GM23338 (cell line): ENCODE measurements around the gene PAPPA2. TPM values are rescaled to one million over a fixed set of nuclear protein-coding genes. Genes with fewer than 3 reads are reported as not detected.

ENCODE experiments used
- ATAC-seq: fragments of 200-7000 bp; cut with Tn5 transposase; 3 replicates; pipeline ENCODE4 v1.9.1; 2020
- DNase-seq: peaks from one replicate; pipeline ENCODE4 v3.0.0-alpha.2; 2015; ENCODE audit warnings: low spot score
- H2AFZ ChIP-seq: fragments of 200-600 bp; sonication (generic); 2 replicates; pipeline ENCODE4 v1.8.0; 2016; ENCODE audit warnings: antibody characterized with exemption, mild to moderate bottlenecking, moderate library complexity
- H3F3A ChIP-seq: fragments of 200-600 bp; sonication (generic); replicated peaks from 2 replicates; pipeline ENCODE4 v1.8.0; 2017; ENCODE audit warnings: antibody characterized with exemption, mixed run types, low read depth
- H3K27ac ChIP-seq: fragments of 200-600 bp; sonication (generic); 2 replicates; pipeline ENCODE4 v1.6.1; 2016; ENCODE audit warnings: low read depth
- H3K27me3 ChIP-seq: fragments of 200-600 bp; sonication (generic); 2 replicates; pipeline ENCODE4 v1.8.0; 2016; ENCODE audit warnings: mild to moderate bottlenecking, mixed run types, moderate library complexity; ENCODE audit not compliant: insufficient read depth
- H3K36me3 ChIP-seq: fragments of 200-600 bp; sonication (generic); 2 replicates; pipeline ENCODE4 v1.8.0; 2016; ENCODE audit warnings: mild to moderate bottlenecking; ENCODE audit not compliant: insufficient read depth
- H3K4me1 ChIP-seq: fragments of 200-600 bp; sonication (generic); 2 replicates; pipeline ENCODE4 v1.8.0; 2016; ENCODE audit warnings: mild to moderate bottlenecking, moderate library complexity; ENCODE audit not compliant: insufficient read depth
- H3K4me2 ChIP-seq: fragments of 200-600 bp; sonication (generic); 2 replicates; pipeline ENCODE4 v1.7.1; 2017; ENCODE audit warnings: mixed run types
- H3K4me3 ChIP-seq: fragments of 200-600 bp; sonication (generic); 2 replicates; pipeline ENCODE4 v1.6.1; 2016; ENCODE audit warnings: mixed run types
- H3K79me2 ChIP-seq: fragments of 200-600 bp; sonication (generic); replicated peaks from 2 replicates; pipeline ENCODE4 v1.8.0; 2017; ENCODE audit warnings: mild to moderate bottlenecking; ENCODE audit not compliant: insufficient read depth
- H3K9me2 ChIP-seq: fragments of 200-600 bp; sonication (generic); 2 replicates; pipeline ENCODE4 v1.8.0; 2017; ENCODE audit not compliant: insufficient read depth
- H4K20me1 ChIP-seq: fragments of 200-600 bp; sonication (generic); replicated peaks from 2 replicates; pipeline ENCODE4 v1.8.0; 2017; ENCODE audit warnings: mild to moderate bottlenecking; ENCODE audit not compliant: insufficient read depth
- H3K27ac Mint-ChIP-seq: 2 replicates; pipeline ENCODE4 v1.8.0; 2020; ENCODE audit warnings: inconsistent platforms, mild to moderate bottlenecking, moderate library complexity, mixed read lengths
- H3K27me3 Mint-ChIP-seq: 3 replicates; pipeline ENCODE4 v1.8.0; 2022; ENCODE audit warnings: low read depth, mild to moderate bottlenecking, moderate library complexity, mixed read lengths, inconsistent platforms; ENCODE audit not compliant: insufficient read depth, poor library complexity
- H3K36me3 Mint-ChIP-seq: 3 replicates; pipeline ENCODE4 v1.8.0; 2021; ENCODE audit warnings: low read depth, mild to moderate bottlenecking, inconsistent platforms, moderate library complexity, mixed read lengths
- H3K4me1 Mint-ChIP-seq: 3 replicates; pipeline ENCODE4 v1.8.0; 2020; ENCODE audit warnings: mild to moderate bottlenecking, inconsistent platforms, mixed read lengths
- H3K4me3 Mint-ChIP-seq: 3 replicates; pipeline ENCODE4 v1.8.0; 2021; ENCODE audit warnings: moderate library complexity, mild to moderate bottlenecking, inconsistent platforms, mixed read lengths
- H3K9me3 Mint-ChIP-seq: 3 replicates; pipeline ENCODE4 v1.8.0; 2020; ENCODE audit warnings: moderate library complexity, mild to moderate bottlenecking, inconsistent platforms, mixed read lengths
- CREB1 ChIP-seq: fragments of 250-450 bp; sonication (Bioruptor Pico); IDR thresholded peaks from 2 replicates; pipeline ENCODE4 v1.5.0; 2020; ENCODE audit warnings: low read depth, mild to moderate bottlenecking, moderate library complexity
- CTCF ChIP-seq, 2 experiments: fragments of 200-600 bp in 1 of 2; sonication (generic) in 1 of 2; conservative IDR thresholded peaks; 2 replicates each; pipeline versions ENCODE4 v1.5.1 to v1.6.1; 2016 to 2017; ENCODE audit warnings: antibody characterized with exemption in 2 of 2, low read depth in 2 of 2, mild to moderate bottlenecking in 2 of 2, moderate library complexity in 1 of 2
- ETS1 ChIP-seq: IDR thresholded peaks from 2 replicates; pipeline ENCODE4 v1.6.1; 2016; ENCODE audit warnings: antibody characterized with exemption
- EZH2 ChIP-seq: fragments of 200-600 bp; sonication (generic); IDR thresholded peaks from one replicate; pipeline ENCODE4 v1.8.0; 2017; ENCODE audit warnings: antibody characterized with exemption, mild to moderate bottlenecking, low read depth; ENCODE audit not compliant: unreplicated experiment
- EZH2phosphoT487 ChIP-seq: fragments of 200-600 bp; sonication (generic); IDR thresholded peaks from one replicate; pipeline ENCODE4 v1.8.1; 2018; ENCODE audit warnings: antibody characterized with exemption; ENCODE audit not compliant: unreplicated experiment
- JUNB ChIP-seq: IDR thresholded peaks from one replicate; pipeline ENCODE4 v1.6.1; 2016; ENCODE audit warnings: antibody characterized with exemption; ENCODE audit not compliant: unreplicated experiment
- NANOG ChIP-seq: IDR thresholded peaks from 2 replicates; pipeline ENCODE4 v1.6.1; 2016; ENCODE audit warnings: antibody characterized with exemption, borderline replicate concordance
- POLR2AphosphoS5 ChIP-seq: IDR thresholded peaks from 2 replicates; pipeline ENCODE4 v1.6.1; 2016; ENCODE audit warnings: antibody characterized with exemption, low read depth
- REST ChIP-seq: IDR thresholded peaks from one replicate; pipeline ENCODE4 v1.6.1; 2018; ENCODE audit warnings: antibody characterized with exemption; ENCODE audit not compliant: unreplicated experiment
- STAT1 ChIP-seq: IDR thresholded peaks from one replicate; pipeline ENCODE4 v1.6.1; 2016; ENCODE audit warnings: antibody characterized with exemption; ENCODE audit not compliant: unreplicated experiment
- ZNF114 ChIP-seq: fragments of 250-450 bp; sonication (Bioruptor Pico); IDR thresholded peaks from 2 replicates; pipeline ENCODE4 v1.5.0; 2020; ENCODE audit warnings: mild to moderate bottlenecking, moderate library complexity
- ZNF331 ChIP-seq: fragments of 250-450 bp; sonication (Bioruptor Pico); IDR thresholded peaks from 2 replicates; pipeline ENCODE4 v1.5.0; 2020; ENCODE audit warnings: low read depth, mild to moderate bottlenecking, moderate library complexity
- ZNF462 ChIP-seq: fragments of 250-450 bp; sonication (Bioruptor Pico); IDR thresholded peaks from 2 replicates; pipeline ENCODE4 v1.5.0; 2020; ENCODE audit warnings: mild to moderate bottlenecking, moderate library complexity
- polyA plus RNA-seq: library from polyadenylated mRNA; unstranded; fragments of >200 nt; fragmentation: Nextera tagmentation; extraction: Ambion mirVana; gene quantifications from 2 replicates; pipeline ENCODE4 v1.2.1, GENCODE V29; 2016
- total RNA-seq: library from RNA; depleted of rRNA; stranded (reverse); fragments of >200 nt; shearing (Covaris generic); gene quantifications from 2 replicates; pipeline ENCODE4 v1.2.3, GENCODE V29; 2014

Gene PAPPA2
- total and polyA plus RNA-seq, 2 experiments from 2014 or later = 1.4 to 1.7 TPM

DNA sequence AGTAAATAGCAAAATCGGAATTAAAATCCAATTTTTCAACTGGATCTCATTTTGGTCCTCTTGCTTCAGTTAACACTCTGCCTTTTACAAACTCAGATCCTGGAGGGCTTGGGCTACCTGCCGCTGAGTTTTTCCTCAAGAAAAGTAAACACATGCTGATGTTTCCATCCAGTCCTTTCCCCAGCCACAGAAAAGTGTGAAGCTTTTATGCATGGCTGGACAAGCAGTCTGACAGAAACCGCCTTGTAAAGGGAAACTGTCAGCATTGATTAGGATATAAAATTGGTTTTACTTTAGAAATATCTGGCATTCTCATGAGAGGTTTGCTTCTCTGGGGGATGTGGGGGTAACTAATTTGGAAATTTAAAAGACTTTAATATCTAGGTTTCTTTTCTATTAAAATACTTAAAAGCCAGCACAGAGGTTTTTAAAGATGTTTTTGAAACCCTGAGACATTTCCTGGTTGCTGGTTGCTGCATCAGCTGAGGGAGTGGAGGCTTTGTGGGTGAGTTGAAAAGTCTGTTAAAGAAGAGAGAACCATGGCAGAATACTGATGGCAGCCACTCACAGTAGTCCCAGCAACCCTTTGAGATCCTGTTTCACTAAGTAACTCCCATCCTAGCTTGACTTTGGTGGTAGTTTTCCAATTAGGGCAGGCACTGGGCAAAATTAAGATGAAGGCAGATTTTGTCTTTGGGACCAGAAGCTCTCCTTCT lies 238.3 kb downstream of the PAPPA2 start:
- Mint-ChIP-seq H3K4me1 (peaks cover 7% of the 10 kb centered on the region), H3K4me3 (no peak overlapping the region), H3K36me3 (no peaks in the 10 kb centered on the region), H3K27me3 (no peaks in the 10 kb centered on the region), H3K27ac (no peak overlapping the region), H3K9me3 (no peaks in the 10 kb centered on the region)
- Histone ChIP-seq H3K4me2 (no peak overlapping the region), H3K27me3 (no peaks in the 10 kb centered on the region), H3K27ac (no peak overlapping the region), H4K20me1 (no peaks in the 10 kb centered on the region), H2AFZ (no peak overlapping the region), H3K9me2 (no peaks in the 10 kb centered on the region), H3F3A (no peaks in the 10 kb centered on the region), H3K4me1 (no peaks in the 10 kb centered on the region), H3K79me2 (no peaks in the 10 kb centered on the region), H3K36me3 (no peaks in the 10 kb centered on the region), H3K4me3 (no peak overlapping the region)
- ATAC-seq (no peak), DNase-seq (no peak)
- TF ChIP-seq REST (no peak), EZH2phosphoT487 (no peak), JUNB (no peak), EZH2 (no peak), ZNF462 (no peak), STAT1 (no peak), ETS1 (no peak), NANOG (no peak), ZNF114 (CRISPR knock-in tag) (no peak), ZNF331 (no peak), CREB1 (CRISPR knock-in tag) (no peak), POLR2AphosphoS5 (no peak), CTCF (conservative IDR thresholded peaks at IDR 0.05; ENCODE audit: low read depth in 2 of 2) (no peak)
